ENCODE results near the gene CNOT10. TPM values are rescaled to one million over a fixed set of nuclear protein-coding genes. Genes with fewer than 3 reads are reported as not detected.

The CNOT10 gene
- total RNA-seq = 10 to 100 TPM; 26.1 to 40.0 TPM

DNA sequence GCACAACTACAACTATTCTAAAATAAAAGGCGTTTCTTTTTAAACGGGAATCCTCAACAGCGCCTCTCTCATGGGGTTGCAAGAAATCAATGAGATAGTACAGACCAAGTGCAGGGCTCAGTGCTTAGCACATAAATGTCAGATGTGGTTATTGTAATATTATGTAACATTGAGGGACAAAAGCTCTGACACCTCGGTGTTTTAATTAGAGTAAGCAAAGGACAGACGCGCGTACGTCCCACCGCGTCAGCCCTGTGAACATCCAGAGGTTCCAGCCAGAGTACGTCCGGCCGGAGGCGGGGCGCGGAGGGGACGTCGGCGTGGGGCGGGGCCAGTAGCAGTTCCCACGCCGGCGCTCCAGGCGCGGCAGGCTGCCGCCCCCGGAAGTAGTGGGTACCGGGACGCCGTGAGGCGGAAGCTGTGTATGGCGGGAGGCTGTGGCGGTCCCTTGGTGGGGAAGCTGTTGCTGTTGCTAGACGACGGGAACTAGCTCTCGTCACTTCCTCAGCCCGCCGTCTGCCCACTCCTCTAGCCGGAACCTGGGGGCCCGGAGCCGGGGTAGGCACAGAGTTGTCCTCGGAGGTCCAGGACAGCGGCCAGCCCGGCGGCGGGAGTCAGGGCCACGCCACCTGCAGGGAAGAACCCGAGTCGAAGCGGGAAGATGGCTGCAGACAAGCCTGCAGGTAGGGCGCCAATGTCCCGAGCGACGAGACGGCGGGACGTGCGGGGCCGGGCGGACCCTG lies at the start of gene CNOT10:
Gene CNOT10 (plus strand): TSS at position 389 of the 743 bp plus-strand sequence. CDS start 273 bp downstream, at position 662.
- Histone ChIP-seq H3K27me3 (replicated peaks; ENCODE audit: insufficient read depth) (no peaks in the 10 kb centered on the region), H3K9me3 (no peaks in the 10 kb centered on the region), H3K4me1 (replicated peaks) (peaks cover 2% of the 10 kb centered on the region), H3K27ac (peak within 1 kb of the TSS; percentile 83 to 85), H3K4me3 (peak within 1 kb of the TSS; percentile 72 to 79), H3K36me3 (no peaks in the 10 kb centered on the region)
- peak; percentile 93 for TF ChIP-seq POLR2AphosphoS5 (IDR thresholded peaks at IDR 0.05)
- TF ChIP-seq POLR2A (IDR thresholded peaks at IDR 0.05) = peak; percentile 67
- TF ChIP-seq CTCF (IDR thresholded peaks at IDR 0.05) = peak in 3 of 4 experiments; percentile 20 to 41 (median 33)
- intact Hi-C loops (cut with DNase I) = loop anchor here (10.0 kb wide), 1 partner anchor 110 kb away; the partner anchor contains the start of gene DYNC1LI1
- DNase-seq (ENCODE audit: low spot score) = peak; percentile 92
- WGBS = under 1% methylated on average over 45 of the region's 60 CpGs

DNA sequence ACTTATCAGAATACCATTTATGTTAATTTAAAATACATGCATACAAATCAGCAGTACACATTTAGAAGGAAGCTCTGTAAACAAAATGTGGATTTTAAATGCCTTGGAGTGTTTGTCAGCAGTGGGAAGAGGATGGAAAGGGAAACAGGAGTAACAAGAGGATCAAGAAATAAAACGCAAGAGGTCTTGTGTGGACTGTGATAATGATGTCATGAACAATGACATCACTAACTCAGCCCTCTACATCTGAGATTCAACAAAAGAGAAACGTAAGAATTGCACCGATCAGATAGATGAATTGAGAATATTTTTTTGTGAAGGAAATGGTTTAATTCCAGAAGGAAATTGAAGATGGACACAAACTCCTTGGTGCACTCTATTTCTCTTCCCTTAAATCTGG lies 44.0 kb upstream of the CNOT10 start:
- H3K4me1 ChIP-seq (replicated peaks) = no peaks in the 10 kb centered on the region
- H3K4me3 ChIP-seq = no peak overlapping the region
- no peak for DNase-seq (ENCODE audit: low spot score)
- no peaks in the 10 kb centered on the region for H3K36me3 ChIP-seq
- TF ChIP-seq POLR2AphosphoS5 (IDR thresholded peaks at IDR 0.05) (no peak), POLR2A (IDR thresholded peaks at IDR 0.05) (no peak), CTCF (IDR thresholded peaks at IDR 0.05) (no peak)
- H3K27ac ChIP-seq = no peak overlapping the region
- H3K9me3 ChIP-seq = no peaks in the 10 kb centered on the region
- 65% methylated on average over 3 of the region's 3 CpGs for WGBS
- intact Hi-C loops (cut with DNase I) = no loop called here
- no peaks in the 10 kb centered on the region for H3K27me3 ChIP-seq (replicated peaks; ENCODE audit: insufficient read depth)

DNA sequence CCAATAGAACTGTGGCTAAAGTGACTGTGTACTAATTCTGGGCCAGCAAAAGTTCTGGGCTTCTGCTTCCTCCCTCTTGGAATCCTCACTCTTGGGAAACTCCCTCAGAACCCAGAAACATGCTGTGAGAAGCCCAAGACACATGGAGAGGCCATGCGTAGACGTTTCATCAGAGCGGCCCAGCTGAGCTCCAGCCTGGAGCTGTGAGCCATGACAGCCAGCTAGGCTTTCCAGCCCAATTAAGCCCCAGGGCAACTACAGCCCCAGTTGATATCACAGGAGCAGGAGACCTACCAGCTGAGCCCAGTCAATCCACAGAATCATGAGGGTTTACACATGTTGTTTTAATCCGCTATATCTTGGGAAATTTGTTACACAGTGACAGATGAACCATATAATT lies 43.6 kb upstream of the CNOT10 start:
- H3K36me3 ChIP-seq = no peaks in the 10 kb centered on the region
- TF ChIP-seq CTCF (IDR thresholded peaks at IDR 0.05) = no peak
- TF ChIP-seq POLR2AphosphoS5 (IDR thresholded peaks at IDR 0.05) = no peak
- no peak for TF ChIP-seq POLR2A (IDR thresholded peaks at IDR 0.05)
- no peak overlapping the region for H3K4me3 ChIP-seq
- DNase-seq (ENCODE audit: low spot score) = no peak
- H3K4me1 ChIP-seq (replicated peaks) = no peaks in the 10 kb centered on the region
- no peak overlapping the region for H3K27ac ChIP-seq
- no peaks in the 10 kb centered on the region for H3K27me3 ChIP-seq (replicated peaks; ENCODE audit: insufficient read depth)
- WGBS = 61% methylated on average over 4 of the region's 4 CpGs
- H3K9me3 ChIP-seq = no peaks in the 10 kb centered on the region
- intact Hi-C loops (cut with DNase I) = no loop called here

DNA sequence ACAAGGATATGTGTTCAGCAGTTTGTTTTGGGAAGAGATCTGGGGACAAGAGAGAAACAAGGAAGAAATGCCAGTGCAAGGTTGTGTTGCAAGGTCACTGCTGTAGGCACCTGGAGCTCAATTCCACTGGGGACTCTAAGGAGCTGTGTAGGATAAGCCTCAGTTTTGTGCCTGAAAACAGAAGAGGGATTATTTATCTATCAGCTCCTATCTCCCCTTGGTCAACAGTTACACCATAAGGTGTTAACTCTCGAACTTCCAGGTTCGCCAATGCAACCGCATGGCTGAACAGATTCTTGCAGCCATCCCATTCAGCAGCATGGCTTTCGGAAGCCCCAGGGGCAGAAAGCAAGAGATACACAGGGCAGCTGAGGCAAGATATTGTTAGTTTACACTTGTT lies 41.6 kb upstream of the CNOT10 start:
- no peaks in the 10 kb centered on the region for H3K36me3 ChIP-seq
- no peaks in the 10 kb centered on the region for H3K9me3 ChIP-seq
- H3K27ac ChIP-seq = no peak overlapping the region
- WGBS = 88% methylated on average over 4 of the region's 4 CpGs
- H3K27me3 ChIP-seq (replicated peaks; ENCODE audit: insufficient read depth) = no peaks in the 10 kb centered on the region
- intact Hi-C loops (cut with DNase I) = no loop called here
- no peak for DNase-seq (ENCODE audit: low spot score)
- H3K4me3 ChIP-seq = no peak overlapping the region
- no peak for TF ChIP-seq CTCF (IDR thresholded peaks at IDR 0.05)
- no peaks in the 10 kb centered on the region for H3K4me1 ChIP-seq (replicated peaks)

DNA sequence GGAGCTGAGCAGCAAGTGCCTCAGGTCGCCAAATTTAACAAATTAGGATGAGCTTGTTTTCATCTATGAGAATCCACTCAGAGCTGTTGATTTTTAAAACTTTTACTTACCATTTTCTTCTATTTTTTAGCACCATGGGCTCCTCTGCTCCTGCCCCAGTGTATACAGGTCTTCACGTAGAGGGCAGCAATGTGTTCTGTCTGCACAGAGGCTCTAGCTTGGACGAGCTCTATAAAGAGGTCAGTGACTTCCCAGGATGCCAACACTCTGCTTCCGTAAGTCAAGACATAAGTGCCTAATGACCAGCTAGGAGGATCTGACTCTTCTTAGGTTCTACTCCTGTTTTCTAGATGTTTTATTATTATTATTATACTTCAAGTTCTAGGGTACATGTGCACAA lies 41.2 kb upstream of the CNOT10 start:
- Histone ChIP-seq H3K27ac (no peak overlapping the region), H3K4me3 (no peak overlapping the region), H3K36me3 (no peaks in the 10 kb centered on the region), H3K4me1 (replicated peaks) (no peaks in the 10 kb centered on the region), H3K9me3 (no peaks in the 10 kb centered on the region), H3K27me3 (replicated peaks; ENCODE audit: insufficient read depth) (no peaks in the 10 kb centered on the region)
- TF ChIP-seq CTCF (IDR thresholded peaks at IDR 0.05) (no peak), POLR2A (IDR thresholded peaks at IDR 0.05) (no peak), POLR2AphosphoS5 (IDR thresholded peaks at IDR 0.05) (no peak)
- no peak for DNase-seq (ENCODE audit: low spot score)
- intact Hi-C loops (cut with DNase I) = no loop called here
- WGBS = 78% methylated on average over 4 of the region's 4 CpGs
